VCaP (cell line): ENCODE results near the gene TCF12.

Experiments
- H3K27ac ChIP-seq: fragments of 450-650 bp; 2 replicates; pipeline ENCODE4 v1.5.1; 2017
- TF ChIP-seq, protein P1 (sequence below): fragments of 450-650 bp; conservative IDR thresholded peaks from 2 replicates; pipeline ENCODE4 v1.5.1; 2017; ENCODE audit warnings: mild to moderate bottlenecking, moderate library complexity

TCF12 gene

DNA sequence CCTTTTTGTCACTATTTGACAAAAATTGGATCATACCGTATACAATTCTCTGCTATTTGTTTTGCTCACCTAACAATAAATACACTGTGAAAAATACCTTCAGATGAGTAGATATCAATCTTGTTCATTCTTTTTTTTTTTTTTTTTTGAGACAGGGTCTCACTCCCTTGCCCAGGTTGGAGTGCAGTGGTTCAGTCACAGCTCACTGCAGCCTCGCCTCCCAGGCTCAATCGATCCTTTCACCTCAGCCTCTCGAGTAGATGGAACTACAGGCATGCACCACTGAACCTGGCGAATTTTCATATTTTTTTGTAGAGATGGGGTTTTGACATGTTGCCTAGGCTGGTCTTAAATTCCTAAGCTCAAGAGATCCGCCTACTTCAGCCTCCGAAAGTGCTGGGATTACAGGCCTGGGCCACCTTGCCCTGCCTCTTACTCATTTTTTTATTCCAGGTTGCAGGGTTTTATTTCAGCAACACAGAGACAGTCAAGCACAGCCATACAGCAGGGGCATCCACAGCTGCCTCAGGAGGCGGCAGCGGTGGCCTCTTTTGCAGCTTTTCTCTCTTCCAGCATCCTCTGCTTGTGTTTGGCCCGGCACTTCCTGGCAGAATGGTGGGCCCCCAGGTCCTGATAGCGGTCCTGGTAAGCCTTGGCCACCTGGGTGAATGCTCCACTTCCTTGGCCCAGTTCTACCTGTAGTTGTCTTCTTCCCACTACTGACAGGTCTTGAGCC, 406.7 kb downstream of the TCF12 start:
- TF ChIP-seq, protein P1, sequence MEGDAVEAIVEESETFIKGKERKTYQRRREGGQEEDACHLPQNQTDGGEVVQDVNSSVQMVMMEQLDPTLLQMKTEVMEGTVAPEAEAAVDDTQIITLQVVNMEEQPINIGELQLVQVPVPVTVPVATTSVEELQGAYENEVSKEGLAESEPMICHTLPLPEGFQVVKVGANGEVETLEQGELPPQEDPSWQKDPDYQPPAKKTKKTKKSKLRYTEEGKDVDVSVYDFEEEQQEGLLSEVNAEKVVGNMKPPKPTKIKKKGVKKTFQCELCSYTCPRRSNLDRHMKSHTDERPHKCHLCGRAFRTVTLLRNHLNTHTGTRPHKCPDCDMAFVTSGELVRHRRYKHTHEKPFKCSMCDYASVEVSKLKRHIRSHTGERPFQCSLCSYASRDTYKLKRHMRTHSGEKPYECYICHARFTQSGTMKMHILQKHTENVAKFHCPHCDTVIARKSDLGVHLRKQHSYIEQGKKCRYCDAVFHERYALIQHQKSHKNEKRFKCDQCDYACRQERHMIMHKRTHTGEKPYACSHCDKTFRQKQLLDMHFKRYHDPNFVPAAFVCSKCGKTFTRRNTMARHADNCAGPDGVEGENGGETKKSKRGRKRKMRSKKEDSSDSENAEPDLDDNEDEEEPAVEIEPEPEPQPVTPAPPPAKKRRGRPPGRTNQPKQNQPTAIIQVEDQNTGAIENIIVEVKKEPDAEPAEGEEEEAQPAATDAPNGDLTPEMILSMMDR = no peak
- no peak overlapping the region for H3K27ac ChIP-seq

DNA sequence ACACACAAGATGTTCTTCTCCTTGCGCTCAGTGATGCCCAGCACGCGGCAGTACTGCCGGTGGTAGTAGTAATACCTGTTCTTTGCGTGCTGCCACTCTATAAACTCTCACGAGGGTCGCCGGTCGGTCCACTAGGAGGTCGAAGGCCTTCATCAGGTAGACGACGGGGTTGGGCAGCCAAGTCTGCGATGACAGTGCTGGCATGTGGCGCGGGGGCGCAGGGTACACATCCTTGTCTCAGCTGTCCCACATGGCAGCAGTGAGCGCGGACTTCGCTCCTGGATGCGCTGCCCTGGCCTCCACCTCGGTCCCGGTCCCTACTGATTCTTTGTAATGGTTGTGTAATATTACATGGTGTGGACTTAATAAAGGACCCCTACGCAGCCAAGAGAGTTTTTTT, 407.8 kb downstream of the TCF12 start:
- H3K27ac ChIP-seq = no peak overlapping the region
- TF ChIP-seq, protein P1 = no peak

DNA sequence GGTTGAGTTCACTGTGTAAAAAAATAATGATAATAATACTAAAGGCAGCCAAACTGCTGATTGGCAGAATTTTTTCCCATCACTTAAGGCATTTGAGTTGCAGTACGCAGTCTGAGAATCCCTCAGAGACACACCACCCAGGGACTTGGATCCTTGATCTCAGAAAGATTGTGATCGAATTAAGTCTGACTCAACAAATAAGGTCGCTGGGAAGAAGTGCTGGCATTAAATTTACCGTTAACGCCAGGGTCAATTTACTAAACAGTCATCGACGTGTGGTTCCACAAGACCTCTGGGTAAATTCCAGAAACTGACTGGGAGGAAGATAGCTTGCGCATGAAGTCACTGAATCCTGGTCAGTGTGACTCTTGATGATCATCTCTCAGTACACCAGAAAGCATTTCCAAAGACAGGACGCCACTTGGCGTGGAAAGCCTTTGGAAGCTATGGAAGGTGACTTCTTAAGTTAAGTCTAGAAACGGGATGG, 409.6 kb downstream of the TCF12 start:
- no peak overlapping the region for H3K27ac ChIP-seq
- TF ChIP-seq, protein P1 = no peak

DNA sequence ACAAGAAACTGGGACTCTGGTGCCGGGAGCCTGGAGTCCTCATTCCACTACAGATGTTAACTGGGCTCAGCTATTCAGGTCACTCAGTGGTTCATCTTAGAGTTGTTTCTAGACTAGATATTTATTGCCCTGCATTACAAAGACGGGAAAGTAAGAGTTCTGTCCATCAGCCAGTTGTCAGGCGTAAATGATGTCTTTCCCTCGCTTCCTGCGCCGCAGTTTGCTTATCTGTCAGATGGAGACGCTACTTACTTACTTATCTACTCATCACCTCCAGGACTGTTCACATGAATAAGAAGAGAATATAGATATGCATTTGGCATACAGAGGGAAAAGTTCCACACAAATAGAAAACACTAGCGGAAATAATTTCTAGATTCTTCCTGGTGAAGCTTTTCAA, 410.0 kb downstream of the TCF12 start:
- no peak overlapping the region for H3K27ac ChIP-seq

DNA sequence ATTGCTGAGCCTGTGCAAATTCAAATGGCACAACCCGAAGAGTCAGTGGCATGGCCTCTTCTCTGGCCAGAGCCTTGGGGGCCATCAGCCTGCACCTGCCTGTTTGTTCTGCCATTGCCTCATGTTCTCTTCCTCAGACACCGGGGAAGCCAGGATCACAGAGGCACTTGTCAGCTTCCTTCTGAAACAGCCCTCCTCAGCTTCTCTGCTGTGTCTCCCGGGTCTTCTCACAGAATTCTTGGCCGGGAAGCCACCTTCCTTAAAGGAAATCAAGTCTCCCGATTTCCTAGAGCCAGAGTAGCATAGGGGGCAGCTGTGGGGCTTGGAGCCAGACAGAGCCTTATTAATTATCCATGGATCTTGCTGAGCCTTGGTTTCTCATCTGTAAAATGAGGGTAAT, 410.5 kb downstream of the TCF12 start:
- TF ChIP-seq, protein P1 = no peak
- H3K27ac ChIP-seq = no peak overlapping the region

More for the DNA sequence above, 410.0 kb downstream of the TCF12 start:
- TF ChIP-seq, protein P1 = no peak

DNA sequence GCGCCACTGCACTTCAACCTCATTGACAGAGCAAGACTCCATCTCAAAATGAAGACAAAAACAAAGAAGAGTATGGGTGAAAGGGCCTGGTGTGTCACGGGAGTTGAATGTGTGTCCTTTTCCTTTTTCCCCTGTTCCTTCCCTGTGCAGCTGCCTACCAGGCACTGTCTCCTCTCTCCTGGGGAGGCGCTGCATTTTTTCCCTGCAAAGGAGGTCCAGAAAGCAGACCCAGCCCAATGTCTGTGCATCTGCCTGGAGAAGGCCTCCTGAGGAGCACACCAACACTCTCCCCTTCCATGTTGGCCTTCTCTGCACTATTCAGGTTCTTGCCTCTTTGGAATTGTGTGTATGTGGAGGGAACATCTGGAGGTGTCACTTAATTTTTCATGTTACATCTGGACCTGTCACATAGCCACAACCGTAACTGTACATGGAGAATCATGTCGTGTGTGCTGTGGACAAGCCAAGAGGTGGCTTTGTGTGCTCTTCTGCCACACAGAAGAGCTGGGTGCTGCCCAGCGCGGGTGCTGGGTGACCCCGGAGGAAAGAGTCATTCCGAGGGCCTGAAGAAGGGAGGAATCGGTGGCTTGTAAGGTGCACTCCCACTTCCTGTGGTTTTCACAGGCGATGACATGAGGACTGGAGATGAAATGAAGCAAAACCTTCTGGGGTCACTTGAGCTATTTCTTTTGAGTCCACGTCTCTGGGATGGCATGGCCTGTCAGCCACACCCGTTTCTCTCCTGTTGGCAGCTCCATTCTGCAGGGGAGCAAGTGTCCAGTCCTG, 411.3 kb downstream of the TCF12 start:
- TF ChIP-seq, protein P1 = no peak
- H3K27ac ChIP-seq = no peak overlapping the region

DNA sequence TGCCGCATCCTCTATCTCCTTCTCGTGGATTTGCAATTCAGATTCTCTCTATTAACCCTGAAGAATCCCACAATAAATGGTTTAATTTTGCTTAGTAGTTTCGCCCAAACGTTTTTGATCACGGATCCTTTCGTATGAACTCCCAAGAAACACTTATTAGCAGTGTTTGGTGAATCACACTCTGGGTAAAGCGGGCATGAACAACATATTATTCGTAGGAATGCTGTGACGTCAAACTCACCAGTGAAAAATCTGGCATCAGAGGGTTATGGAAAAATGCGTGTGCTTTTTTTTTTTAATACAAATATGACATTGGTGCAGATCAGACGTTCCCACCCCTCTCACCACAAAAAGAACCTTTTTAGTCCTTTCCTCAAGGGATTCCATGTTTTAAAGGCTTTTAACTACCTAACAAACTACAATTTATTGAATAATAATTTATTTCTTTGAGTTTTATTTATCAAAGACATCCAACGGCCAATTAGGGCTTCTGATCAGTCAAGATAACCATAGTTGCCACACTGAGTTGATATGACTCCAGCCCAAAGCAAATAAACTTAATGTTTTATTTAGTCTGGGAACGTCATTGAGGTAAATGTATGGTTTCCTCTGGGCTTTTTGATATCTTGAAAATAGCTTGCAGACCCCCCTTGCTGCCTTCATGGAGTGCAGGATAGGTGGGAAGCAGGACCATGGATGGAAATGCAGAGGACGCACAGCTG, 412.3 kb downstream of the TCF12 start:
- TF ChIP-seq, protein P1 = no peak
- no peak overlapping the region for H3K27ac ChIP-seq
